ENCODE results near the gene RASA3.

- TF ChIP-seq GATA3 (IDR thresholded peaks at IDR 0.05; ENCODE audit: low read depth, low read length) (no peak), GATA2 (IDR thresholded peaks at IDR 0.05; ENCODE audit: low read depth, low read length) (no peak)
Observed at GRCh38 chr13:113981611-113982295, 150.7 kb downstream of the RASA3 start.
